GM19351 (cell line): Measurements from ENCODE around the gene HOXA10.

Source experiments
- ATAC-seq: cut with Tn5 transposase; IDR thresholded peaks from one replicate; pipeline ENCODE4 v1.9.1; 2021; ENCODE audit warnings: mild to moderate bottlenecking, moderate library complexity; ENCODE audit not compliant: unreplicated experiment

The HOXA10 gene

DNA sequence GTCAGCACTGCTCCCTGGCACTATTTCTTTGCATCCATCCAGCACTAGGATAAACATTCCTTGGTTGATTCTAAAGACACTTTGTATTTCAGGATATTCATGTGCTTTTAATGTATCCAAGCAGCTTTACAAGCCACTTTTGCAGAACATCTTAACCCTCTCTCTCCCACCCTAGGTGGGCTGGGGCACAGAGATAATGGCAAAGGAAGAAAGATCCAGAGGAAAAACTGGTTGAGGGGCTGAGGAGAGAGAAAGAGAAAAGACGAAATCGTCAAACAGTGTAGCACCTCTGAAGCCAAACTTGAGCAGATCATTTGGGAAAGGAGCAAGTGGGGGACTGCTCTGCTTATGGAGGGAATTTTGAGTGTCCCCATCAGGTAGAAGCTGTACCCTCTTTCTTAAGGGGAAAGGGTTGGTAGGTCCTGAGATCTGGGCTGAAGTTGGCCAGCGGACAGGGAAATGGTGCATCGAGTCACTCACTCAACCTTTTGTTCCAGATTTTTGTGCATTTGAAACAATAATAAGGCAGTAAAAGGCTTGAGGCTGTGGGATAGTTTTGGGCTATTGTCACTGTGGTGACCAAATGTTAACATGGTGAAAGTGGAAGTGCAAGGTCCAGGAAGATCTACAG, 30.0 kb upstream of the HOXA10 start:
- no peak for ATAC-seq

DNA sequence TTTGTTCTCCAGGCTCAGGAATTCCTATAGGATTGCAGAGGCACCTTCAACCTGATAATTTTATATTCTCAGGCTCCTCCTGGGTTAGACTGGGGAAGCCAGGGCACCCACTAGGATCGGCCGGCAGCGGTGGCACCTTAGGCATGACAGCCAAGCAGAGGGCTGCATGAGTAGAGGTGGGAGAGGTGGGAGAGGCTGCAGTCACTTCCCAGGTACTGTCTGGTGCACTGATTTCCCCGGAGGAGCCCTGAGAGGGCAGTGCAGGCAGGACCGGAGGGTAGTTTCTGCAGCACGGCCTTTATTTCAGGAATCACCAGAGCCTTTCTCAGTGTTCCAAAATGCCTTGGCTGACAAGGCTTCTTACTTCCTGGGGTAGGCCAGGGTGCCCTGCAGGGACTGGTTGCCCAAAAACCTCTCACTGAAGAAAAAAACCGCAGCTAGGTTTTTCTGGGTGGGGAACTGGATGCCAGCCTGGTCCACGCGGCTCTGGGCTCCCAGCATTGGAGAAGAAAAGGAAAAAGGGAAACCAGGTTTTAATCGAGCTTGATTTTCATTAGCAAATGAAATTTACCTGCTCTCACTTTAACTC, 29.3 kb upstream of the HOXA10 start:
- ATAC-seq = no peak

DNA sequence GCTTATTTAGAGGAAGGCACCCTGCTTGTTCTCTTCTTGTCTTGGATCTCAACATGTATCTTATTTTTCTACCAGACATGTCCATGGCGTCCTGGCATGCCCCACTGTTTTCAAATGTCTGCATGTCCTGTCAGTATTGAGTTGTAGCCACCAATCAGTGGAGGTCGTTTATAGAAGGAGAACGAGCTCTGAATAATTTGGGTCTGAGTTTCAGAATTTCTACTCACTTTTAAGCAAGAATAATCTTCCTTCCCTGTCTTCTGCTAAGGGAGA, 28.7 kb upstream of the HOXA10 start:
- ATAC-seq = no peak

DNA sequence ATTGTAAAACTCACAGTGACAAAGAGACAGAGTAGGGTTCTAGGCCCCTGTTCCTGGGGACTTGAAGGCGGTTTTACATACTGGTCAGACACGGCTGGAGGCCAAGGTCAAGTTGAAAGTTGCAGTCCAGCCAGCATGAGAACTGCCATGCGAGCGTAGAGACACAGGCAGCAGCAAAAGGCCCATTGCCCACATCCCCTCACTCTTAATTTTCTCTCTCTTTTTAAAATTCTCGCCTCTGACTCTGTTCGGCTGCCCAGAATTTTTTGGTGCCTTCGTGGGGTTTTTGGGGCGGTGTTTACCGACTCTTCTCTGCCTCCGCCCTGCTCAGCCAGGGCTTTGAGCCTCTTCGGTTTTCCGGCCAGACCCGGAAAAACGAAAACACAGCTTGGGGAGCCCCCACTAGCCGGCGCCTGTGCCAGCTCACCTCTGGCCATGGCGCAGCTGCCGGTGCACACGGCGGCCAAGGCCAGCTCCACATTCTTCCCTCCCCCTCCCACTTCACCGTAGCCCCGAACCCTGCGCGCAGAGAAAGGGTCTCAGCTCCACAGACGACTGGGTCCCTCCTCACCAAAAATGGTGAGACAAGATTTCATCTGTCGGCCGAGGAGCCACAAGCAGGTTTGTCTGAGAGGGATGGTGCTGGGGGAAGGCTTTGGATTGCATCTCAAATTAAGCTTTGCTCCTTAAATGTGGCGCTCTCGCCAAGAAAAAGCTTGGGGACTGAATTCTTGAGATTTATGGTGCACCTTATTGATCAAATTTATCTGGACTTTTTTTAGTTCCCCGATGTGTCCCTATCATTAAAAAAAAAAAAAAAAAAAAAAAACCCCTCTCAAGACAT, 28.1 kb upstream of the HOXA10 start:
- ATAC-seq = no peak

DNA sequence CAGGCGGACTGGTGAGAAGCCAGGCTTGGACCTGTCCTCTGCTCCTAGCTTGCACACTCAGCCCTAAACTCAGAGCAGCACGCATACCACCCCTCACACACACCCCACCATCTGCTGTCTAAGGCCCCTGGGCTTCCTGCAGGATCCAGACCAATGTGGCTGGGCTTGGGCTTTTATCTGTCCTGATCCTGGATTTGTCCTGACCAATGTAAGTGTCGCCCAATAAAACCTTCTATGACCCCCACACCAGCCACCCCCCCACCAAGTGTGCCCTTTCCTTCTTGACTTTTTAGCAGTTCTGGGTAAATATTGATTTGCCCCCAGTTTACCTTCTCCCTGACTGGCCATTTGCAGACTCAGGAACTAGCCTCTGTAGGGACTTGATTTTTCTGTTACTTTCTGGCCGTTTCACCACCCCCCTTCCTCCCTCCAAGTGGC, 27.5 kb upstream of the HOXA10 start:
- ATAC-seq = no peak

DNA sequence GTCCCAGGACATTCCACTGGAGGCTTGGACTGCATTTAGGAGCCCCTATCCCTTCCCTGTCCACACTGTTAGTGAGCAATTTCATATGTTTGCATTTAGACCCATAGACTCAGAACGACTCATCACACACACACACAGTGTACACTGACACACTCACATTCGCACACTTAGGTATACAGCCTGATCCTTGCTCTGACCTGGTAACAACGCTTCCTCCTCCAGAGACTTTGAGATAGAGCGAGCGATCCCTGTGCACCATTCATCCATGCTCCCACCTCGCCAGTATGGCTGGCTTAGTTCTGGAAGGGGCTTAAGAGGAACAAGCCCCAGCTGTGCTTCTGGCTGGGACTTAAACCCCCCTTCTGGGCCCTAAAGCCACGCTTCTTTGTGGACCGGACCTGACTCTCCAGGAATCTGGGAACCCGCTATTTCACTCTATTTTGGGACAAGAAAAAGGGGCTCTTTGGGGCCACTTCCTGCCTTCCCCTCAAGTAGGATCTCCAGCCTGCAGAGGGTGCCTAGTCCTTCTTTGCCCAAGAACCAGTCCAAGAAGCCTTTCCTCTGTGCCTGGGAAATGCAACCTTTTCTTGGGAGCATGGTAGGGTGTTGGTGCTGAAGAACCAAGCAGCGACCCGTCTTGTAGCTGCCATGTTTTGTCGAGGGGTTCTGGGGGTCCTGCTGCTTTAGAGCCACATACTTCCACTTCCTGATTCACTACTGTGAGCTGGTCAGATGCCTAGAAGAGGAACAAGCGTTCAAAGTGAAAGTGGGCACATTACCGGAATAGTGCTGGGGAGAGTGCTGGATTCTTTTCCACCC, 26.9 kb upstream of the HOXA10 start:
- ATAC-seq = no peak

DNA sequence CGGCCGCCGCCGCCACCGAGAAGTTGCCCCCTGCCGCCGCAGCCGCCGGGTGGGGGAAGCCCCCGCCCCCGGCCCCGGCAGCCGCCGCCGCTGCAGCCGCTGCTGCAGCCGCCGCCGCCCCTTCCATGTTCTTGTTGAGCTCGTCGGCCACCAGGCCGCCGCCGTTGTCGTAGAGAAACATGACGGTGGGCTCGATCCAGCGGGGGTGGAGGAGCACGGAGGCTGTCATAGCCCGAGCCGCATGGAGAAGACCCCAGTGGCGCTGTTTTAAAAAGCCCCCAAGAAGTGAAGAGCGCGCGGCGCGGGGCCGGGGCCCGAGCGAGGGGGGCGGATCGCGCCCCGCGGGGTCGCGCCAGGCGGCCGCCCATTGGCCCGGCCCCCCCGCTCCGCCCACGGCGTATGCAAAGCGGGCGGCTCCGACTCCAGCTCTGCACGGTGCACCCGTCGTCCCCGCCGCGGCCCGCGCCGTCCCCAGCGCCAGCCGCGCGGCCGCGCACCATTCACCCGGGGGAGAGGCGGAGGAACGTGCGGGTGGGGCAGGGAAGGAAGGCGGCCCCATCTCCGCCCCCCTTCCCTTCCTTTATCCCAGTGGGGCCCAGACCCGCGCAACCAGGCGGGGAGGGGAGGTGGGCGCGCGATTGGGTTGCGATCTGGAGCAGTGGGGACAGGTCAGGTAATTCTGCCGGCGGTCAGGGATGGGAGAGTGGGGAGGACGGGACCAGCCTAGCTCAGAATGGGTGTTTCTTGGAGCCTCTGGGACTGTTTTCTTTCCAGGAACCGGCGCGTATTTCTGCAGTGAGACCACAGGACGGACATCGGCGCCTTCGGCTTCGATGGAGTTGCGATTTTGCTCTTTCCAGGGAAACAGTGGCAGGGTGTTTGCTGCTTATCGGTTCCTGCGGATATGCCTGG, 26.0 kb upstream of the HOXA10 start, which contains the start of gene HOXA13:
Gene HOXA13, minus strand, starts transcription at position 243 of the 912 bp plus-strand sequence. Its CDS starts 14 bp downstream, at position 229.
- peak; percentile 66 for ATAC-seq

DNA sequence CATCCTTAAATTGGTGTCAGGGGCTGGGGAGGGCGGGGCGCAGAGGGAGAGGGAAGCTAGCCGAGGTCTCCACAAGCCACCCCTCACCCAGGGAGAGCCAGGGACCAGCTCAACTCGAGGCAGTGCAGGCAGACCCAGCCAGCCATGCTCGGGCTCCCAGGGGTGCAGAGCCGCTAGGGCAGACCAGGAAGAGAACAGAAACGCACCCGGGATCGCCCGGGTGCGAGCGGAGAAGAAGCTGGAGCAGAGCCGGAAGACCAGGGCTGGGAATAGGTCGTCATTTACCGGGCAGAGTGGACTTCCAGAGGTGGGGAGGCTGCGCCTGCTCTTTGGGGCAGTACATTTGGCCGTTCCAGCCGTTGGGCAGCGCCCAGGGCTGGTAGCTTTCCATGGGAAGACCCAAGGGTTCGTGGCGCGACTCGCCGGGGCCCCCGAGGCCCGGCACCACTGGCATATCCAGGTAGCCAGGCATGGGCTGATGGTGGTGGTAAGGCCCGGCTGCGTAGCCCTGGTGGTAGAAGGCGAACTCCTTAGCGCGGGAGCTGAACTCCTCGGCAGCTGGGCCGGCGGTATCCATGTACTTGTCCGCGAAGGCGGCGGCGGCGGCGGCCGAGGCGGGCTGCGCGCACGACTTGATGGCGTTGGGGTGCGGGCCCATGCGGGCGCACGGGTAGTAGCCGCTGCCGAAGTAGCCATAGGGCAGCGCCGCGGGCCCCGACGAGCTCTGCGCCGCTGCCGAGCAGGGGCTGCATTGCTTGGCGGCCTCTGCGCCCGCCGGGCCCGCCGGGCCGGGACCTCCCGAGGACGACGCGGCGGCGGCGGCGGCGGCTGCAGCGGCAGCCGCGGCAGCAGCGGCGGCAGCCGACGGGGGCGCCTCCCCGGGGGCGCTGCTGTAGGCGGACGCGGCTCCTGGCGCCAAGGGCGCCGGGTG, 25.0 kb upstream of the HOXA10 start:
- peak; percentile 15 for ATAC-seq

DNA sequence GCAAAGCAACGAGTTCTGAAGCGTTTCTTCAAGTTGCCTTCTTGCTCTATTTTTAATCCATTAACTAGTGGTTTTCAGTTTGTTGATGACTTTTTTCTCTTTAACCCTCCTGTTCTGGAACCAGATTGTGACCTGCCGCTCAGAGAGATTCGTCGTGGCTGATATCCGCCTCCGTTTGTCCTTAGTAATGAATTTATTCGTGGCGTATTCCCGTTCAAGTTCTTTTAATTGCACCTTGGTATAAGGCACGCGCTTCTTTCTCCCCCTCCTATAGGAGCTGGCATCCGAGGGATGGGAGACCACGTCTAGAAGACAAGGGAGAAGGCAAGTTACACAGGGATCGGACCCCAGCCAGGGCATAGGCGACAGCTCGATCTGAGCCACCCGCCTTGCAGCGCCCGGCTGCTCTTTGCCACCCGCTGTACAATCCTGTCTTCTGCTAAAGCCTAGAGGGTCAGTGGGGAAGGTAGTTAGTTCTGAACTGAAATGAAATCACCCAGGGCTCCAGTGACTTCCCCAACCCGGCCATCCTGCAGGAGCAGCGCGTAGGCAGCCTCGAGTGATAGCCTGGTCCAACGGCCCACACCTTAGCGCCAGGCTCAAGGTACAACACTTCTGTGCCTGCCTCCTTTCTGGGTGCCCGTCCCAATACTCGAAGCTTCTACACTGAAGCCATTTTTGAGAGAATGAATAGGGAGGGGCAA, 24.2 kb upstream of the HOXA10 start:
- ATAC-seq = no peak

DNA sequence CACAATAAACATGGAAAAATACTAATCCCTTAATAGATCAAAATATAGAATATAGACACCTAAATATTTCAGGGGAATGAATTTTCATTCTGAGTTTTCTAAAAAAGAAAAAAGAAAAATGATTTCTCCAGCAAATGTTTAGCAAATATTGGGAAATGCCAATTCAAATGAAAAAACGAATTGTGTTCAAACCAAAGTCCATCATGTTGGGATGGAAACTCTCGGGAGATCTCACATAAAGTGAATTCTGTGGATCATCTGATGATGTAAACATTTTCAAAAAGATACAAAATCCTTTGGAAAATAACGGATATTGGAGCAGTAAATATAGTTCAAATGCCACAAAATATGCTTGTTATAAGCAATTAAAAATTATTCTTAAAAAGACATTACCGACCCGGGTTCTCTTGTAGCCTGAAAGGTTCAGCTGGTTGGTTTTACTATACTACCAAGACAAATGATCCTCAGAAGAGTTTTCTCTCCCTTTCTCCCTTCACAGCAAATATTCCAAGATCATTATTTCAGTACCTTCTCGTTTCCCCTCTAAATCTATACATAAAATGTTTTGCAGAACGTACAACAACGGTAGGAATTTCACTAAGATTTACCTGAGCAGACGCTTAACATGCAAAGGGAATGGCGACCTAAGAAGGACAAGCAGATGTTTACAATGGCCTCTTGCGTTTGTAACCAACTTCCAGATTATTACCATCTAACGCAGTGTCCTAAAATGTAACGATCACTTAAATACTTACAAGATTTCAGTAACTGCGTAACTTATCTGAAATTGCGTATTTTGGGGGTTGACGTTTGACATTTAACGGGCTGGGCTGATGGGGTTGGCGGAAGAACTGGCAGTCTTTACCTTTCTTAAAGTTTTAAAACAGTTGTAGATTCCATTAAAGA, 23.3 kb upstream of the HOXA10 start:
- ATAC-seq = no peak

DNA sequence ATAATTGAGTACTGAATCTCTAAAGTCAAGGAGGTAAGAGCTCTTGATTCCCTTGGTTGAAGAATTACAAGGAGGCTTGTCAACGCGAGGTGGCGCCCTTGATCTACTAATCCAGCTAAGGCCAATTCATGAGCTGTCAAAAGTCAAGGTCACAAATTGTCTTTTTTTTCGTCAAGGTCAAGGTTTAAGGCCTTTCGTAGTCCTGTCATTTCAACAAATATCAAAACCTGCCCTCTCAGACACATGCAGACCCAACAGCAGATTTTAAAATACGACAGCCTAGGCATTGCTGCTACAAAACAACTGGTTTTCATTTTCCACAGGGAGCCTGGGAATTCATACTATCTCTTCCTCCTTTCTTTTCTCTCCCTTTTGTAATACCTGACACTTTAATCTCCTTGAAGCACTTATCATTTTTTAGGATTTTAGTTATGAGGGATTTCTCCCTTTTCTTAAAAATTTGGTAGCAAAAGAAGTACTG, 22.2 kb upstream of the HOXA10 start:
- ATAC-seq = no peak

DNA sequence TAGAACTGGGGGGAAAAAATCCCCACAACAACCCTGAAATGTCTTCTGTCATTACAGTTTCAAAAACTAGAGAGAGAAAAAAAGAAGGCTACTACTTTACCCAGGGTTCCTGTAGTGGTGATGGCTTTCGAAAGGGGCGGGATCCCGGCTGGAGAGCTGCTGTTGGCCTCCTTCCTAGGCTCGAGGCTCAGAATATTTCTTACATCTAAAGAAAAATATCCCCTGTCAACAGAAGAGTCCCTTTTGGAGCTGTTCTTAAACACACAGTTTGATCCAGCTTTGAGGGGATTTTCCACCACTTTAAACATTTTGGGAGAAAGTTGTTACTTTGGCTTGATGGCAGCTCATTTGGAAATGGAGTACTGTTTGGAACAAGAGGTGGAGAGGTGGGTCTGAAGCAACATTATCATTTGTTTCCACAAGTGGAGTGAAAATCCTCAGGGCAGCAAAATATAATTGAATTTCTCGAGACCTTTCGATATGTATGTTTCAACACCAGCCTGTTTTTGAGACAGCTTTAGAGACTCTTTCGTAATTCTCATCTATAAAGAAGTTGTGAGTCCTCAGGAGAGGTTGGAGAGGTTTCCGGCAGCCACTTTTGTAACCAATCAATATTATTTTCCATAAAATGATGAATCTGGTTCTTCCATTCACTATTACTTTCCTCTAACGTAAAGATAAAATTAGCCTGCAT, 20.7 kb upstream of the HOXA10 start:
- ATAC-seq = no peak

DNA sequence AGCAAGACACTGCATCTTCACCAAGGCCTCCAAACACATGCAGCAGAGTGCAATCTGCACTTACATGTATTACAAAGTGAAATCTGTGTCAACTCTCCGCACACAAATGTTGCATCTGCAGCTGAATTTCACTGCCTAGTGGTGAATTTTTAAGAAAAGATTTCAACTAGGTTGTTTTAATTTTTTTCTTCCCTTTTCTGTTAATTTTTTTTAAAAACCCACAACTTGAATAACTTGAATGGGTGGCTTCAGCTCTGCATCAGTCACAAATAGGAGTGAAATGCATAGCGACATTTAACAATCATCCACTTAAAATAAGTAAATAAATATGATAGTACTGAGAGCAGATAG, 19.9 kb upstream of the HOXA10 start:
- no peak for ATAC-seq

DNA sequence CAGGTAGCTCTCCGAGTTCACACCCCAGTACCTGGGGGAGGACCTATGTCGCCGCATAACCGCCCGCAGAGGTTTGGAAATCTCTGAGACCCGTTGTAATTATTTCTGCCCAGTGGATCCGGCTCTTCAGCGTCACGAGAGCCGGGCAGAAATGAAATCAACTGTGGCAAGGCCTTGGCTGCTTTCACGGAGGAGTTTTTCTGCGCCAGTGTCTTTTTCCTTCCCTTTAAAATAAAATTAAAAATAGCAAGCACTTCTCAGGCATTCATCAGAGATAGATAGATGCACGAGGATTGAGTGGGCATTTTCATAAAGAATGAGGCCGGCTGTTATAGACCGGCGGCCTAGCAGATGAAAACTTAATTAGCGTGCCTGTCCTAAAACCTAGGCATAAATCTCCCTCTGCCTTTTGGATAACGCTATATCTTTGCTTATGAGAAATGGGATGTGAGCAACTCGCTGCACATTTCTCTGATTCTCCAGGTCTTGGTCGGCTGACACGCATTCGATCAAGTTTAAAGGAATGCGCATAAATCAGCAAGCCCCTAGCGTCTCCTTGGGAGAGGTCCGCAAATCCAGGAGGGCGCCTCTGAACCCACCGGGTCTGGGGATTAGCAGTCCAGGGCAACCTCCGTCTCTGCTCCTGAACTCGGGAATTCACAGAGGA, 19.3 kb upstream of the HOXA10 start:
- ATAC-seq = no peak

DNA sequence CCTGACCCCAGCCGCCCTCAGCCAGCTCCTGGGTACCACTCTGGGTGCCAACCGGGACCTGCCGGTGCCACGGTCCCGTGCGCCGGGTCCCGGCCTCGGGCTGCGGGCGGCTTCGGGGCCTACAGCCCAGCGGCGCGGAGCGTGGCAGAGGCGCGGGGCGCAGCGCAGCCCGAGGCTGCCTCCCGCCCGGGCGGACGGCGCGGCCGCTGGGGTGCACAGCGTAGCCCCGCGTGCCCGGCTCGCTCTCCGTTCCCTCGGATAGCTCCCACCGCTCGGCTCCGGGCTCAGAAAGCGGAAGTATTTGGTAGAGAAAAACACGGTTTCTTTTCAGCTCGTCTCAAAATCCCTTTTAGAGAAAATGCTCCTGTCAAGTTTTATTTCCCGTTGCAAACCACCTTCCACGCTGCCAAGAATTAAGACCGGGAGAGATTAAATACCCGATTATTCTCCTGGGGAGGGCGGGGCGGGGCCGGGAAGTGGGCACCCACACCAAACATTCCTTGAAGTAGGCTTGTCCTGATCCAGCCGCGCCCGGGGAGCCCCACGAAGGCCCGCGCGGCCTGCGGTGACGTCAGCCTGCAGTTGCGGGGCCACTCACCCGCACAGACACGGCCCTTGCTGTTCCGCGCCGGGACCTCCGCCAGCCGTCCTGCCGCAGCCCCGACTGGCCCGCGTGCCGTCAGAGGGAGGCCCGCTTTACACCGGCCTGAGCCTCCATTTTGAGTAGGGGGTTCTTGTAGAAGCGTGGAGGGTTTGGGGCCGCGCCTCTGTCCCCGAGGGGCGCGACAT, 18.6 kb upstream of the HOXA10 start:
- ATAC-seq = no peak
